ENCODE data around the gene ZNF260. TPM values are rescaled to one million over a fixed set of nuclear protein-coding genes. Genes with fewer than 3 reads are reported as not detected.

ZNF260 gene
- total and polyA plus RNA-seq, 2 of the 13 experiments (the other 11 are each of a cell fraction or from before 2014, with no cell fraction given) = 2.8 to 10.5 TPM

DNA sequence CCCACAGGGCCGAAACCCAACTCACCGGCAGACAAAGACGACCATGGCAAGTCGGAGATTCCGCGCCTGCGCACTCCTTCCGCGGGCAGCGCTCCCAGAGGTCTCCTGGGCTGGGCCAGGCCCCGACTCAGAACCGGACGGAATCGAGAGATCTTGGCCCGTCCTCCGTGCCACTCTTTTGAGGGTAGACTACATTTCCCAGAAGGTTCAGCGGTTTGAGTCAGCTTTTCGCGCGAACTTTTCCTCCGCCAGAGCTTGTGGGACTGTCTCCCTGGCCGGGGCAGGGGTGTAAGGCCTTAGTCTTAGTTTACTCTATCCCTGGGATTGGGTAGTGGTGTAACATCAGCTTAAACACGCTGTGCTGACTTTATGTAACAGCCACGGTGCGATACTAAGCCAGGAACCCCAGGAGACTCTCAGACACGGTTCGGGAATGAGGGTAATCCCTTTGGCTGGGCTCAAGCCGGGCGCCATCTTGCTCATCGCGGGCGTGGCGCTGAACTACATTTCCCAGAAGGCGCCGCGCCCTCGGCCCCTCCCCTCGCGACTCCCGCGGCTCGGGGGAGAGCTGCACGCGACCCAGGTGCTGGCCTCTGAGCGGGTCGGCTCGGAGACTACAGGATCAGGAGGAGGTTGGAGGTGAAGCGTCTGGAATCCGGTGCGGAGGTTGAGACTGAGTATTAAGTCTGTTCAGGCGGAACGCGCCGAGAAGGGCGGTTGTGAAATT is at the start of gene ZNF260 (continued):
- TF ChIP-seq, protein P1, sequence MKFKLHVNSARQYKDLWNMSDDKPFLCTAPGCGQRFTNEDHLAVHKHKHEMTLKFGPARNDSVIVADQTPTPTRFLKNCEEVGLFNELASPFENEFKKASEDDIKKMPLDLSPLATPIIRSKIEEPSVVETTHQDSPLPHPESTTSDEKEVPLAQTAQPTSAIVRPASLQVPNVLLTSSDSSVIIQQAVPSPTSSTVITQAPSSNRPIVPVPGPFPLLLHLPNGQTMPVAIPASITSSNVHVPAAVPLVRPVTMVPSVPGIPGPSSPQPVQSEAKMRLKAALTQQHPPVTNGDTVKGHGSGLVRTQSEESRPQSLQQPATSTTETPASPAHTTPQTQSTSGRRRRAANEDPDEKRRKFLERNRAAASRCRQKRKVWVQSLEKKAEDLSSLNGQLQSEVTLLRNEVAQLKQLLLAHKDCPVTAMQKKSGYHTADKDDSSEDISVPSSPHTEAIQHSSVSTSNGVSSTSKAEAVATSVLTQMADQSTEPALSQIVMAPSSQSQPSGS (CRISPR knock-in tag; IDR thresholded peaks at IDR 0.05) = peak; percentile 12; the same call in 1 of the 2 replicates
- TF ChIP-seq CBX5 (CRISPR knock-in tag; IDR thresholded peaks at IDR 0.05; ENCODE audit: borderline replicate concordance) = no peak
- TF ChIP-seq, protein P2, sequence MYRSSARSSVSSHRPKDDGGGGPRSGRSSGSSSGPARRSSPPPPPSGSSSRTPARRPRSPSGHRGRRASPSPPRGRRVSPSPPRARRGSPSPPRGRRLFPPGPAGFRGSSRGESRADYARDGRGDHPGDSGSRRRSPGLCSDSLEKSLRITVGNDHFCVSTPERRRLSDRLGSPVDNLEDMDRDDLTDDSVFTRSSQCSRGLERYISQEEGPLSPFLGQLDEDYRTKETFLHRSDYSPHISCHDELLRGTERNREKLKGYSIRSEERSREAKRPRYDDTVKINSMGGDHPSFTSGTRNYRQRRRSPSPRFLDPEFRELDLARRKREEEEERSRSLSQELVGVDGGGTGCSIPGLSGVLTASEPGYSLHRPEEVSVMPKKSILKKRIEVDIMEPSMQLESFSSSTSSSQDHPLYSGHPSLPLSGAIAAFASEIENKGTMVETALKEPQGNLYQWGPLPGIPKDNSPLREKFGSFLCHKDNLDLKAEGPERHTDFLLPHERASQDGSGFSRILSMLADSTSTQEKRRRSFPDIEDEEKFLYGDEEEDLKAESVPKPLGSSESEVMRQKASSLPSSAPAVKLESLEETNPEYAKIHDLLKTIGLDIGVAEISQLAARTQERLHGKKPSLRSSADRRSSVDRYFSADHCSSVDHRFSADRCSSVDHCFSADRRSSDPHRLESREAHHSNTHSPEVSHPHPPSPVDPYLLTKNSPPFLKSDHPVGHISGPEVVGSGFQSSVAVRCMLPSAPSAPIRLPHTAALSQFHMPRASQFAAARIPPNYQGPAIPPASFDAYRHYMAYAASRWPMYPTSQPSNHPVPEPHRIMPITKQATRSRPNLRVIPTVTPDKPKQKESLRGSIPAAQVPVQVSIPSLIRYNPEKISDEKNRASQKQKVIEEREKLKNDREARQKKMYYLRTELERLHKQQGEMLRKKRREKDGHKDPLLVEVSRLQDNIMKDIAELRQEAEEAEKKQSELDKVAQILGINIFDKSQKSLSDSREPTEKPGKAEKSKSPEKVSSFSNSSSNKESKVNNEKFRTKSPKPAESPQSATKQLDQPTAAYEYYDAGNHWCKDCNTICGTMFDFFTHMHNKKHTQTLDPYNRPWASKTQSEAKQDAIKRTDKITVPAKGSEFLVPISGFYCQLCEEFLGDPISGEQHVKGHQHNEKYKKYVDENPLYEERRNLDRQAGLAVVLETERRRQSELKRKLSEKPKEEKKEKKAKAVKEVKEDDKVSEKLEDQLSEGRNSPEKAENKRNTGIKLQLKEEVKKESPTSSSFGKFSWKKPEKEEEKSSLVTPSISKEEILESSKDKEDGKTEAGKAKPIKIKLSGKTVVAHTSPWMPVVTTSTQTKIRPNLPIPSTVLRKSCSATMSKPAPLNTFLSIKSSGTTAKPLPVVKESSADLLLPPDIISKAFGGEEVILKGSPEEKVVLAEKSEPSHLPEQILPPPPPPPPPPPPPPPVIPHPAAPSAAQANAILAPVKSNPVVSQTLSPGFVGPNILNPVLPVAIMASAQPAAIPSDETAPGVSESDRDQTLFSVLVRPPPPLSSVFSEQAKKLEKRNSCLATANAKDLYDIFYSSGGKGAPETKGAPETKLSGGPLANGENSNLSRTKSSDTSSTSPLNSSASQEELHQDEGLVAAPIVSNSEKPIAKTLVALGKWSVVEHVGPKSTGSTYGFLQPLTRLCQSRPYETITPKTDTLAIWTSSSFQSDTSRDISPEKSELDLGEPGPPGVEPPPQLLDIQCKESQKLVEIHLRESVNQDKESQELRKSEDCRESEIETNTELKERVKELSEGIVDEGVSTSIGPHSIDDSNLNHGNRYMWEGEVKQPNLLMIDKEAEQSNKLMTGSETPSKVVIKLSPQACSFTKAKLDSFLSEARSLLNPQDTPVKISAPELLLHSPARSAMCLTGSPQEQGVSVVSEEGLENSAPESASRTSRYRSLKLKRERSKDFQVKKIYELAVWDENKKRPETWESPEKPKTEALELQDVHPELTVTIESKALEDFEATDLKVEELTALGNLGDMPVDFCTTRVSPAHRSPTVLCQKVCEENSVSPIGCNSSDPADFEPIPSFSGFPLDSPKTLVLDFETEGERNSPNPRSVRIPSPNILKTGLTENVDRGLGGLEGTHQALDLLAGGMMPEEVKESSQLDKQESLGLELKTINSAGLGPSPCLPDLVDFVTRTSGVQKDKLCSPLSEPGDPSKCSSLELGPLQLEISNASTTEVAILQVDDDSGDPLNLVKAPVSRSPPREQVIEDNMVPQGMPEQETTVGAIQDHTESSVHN (CRISPR knock-in tag; IDR thresholded peaks at IDR 0.05) = peak; percentile 15; the same call in 1 of the 2 replicates
- no peak for TF ChIP-seq ZNF558 (CRISPR knock-in tag; IDR thresholded peaks at IDR 0.05; ENCODE audit: borderline replicate concordance)
- TF ChIP-seq ZBTB7B (CRISPR knock-in tag; IDR thresholded peaks at IDR 0.05) = 0 out of 2 replicates have a peak, but pooled peaks have one; percentile 19
- TF ChIP-seq MAZ (IDR thresholded peaks at IDR 0.05; ENCODE audit: borderline replicate concordance, low read depth, low read length) = peak; percentile 85; the same call in 1 of the 2 replicates
- TF ChIP-seq MAZ (CRISPR knock-in tag; IDR thresholded peaks at IDR 0.05; ENCODE audit: low read depth) = peak; percentile 76; the same call in 1 of the 2 replicates
- no peak for TF ChIP-seq GTF2F1 (IDR thresholded peaks at IDR 0.05; ENCODE audit: low read length)
- TF ChIP-seq ZNF747 (CRISPR knock-in tag; IDR thresholded peaks at IDR 0.05; ENCODE audit: borderline replicate concordance) = 0 out of 2 replicates have a peak, but pooled peaks have one; percentile 6
- peak; percentile 76; the same call in 1 of the 2 replicates for TF ChIP-seq KDM5B (CRISPR knock-in tag; IDR thresholded peaks at IDR 0.05; ENCODE audit: borderline replicate concordance)
- 0 out of 2 replicates have a peak, but pooled peaks have one; percentile 20 for TF ChIP-seq ZNF3 (CRISPR knock-in tag; IDR thresholded peaks at IDR 0.05)
- TF ChIP-seq NR2F2 (IDR thresholded peaks at IDR 0.05; ENCODE audit: borderline replicate concordance, low read depth) = peak; percentile 25; the same call in 1 of the 2 replicates
- TF ChIP-seq MAF1 (CRISPR knock-in tag; IDR thresholded peaks at IDR 0.05; ENCODE audit: borderline replicate concordance) = 0 out of 2 replicates have a peak, but pooled peaks have one; percentile 37
- TF ChIP-seq POGZ (CRISPR knock-in tag; IDR thresholded peaks at IDR 0.05) = peak; percentile 76
- TF ChIP-seq MAFF (IDR thresholded peaks at IDR 0.05; ENCODE audit: low read depth, low read length) = 0 out of 2 replicates have a peak, but pooled peaks have one; percentile 43
- TF ChIP-seq ZNF121 (CRISPR knock-in tag; IDR thresholded peaks at IDR 0.05) = peak; percentile 99
- peak; percentile 79; the same call in 1 of the 2 replicates for TF ChIP-seq ZNF598 (CRISPR knock-in tag; IDR thresholded peaks at IDR 0.05; ENCODE audit: borderline replicate concordance)

Measured in HepG2 (cell line).